Osteocyte (in vitro differentiated cells): Measurements from ENCODE around the gene SLC4A7. TPM values are rescaled to one million over a fixed set of nuclear protein-coding genes. Genes with fewer than 3 reads are reported as not detected.

Experiments used
- DNase-seq: peaks from one replicate; pipeline ENCODE4 v3.0.0; 2021; ENCODE audit warnings: mixed read lengths; ENCODE audit not compliant: unreplicated experiment; ENCODE audit errors: extremely low spot score
- H3K27ac Mint-ChIP-seq: one replicate; pipeline ENCODE4 v1.8.0; 2021; ENCODE audit warnings: mild to moderate bottlenecking, mixed read lengths; ENCODE audit not compliant: unreplicated experiment
- H3K27me3 Mint-ChIP-seq: one replicate; pipeline ENCODE4 v1.8.0; 2021; ENCODE audit warnings: mixed read lengths; ENCODE audit not compliant: unreplicated experiment
- H3K36me3 Mint-ChIP-seq: one replicate; pipeline ENCODE4 v1.8.0; 2021; ENCODE audit warnings: mixed read lengths; ENCODE audit not compliant: unreplicated experiment
- H3K4me1 Mint-ChIP-seq: one replicate; pipeline ENCODE4 v1.8.0; 2021; ENCODE audit warnings: mixed read lengths; ENCODE audit not compliant: unreplicated experiment
- H3K4me3 Mint-ChIP-seq: one replicate; pipeline ENCODE4 v1.8.0; 2021; ENCODE audit warnings: mild to moderate bottlenecking, moderate library complexity, mixed read lengths; ENCODE audit not compliant: unreplicated experiment
- H3K9me3 Mint-ChIP-seq: one replicate; pipeline ENCODE4 v1.8.0; 2021; ENCODE audit warnings: mixed read lengths; ENCODE audit not compliant: unreplicated experiment
- total RNA-seq: library from RNA; stranded (reverse); gene quantifications from 2 replicates; pipeline ENCODE4 v1.2.1, GENCODE V29; 2021
- TF ChIP-seq, protein P1 (sequence below): fragments of 200-600 bp; sonication (generic); IDR thresholded peaks from 2 replicates; pipeline ENCODE4 v1.5.0; 2021; ENCODE audit warnings: antibody characterized with exemption, mild to moderate bottlenecking, moderate library complexity

SLC4A7 gene
- total RNA-seq, 1 donor from 2014 or later = 83.7 TPM

DNA sequence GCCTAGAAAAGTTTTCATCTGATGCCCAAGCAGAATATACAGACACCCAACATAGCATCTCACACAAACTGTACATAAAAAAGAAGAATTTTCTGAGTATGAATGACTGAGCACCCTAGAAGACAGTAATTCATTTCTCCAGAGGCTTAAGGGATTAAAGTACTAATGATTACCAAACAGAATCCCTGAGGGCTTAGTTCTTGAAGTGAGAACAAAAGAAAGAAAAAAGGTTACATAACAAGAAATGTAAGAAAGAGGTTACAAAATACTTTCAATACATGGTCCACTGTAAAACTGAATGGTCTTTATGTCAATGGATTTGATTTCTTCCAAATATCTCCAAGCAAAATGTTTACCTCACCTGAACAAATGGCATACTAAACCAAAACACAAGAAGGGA lies 105.9 kb downstream of the SLC4A7 start:
- DNase-seq = no peak
- H3K9me3 Mint-ChIP-seq = no peaks in the 10 kb centered on the region
- TF ChIP-seq, protein P1, sequence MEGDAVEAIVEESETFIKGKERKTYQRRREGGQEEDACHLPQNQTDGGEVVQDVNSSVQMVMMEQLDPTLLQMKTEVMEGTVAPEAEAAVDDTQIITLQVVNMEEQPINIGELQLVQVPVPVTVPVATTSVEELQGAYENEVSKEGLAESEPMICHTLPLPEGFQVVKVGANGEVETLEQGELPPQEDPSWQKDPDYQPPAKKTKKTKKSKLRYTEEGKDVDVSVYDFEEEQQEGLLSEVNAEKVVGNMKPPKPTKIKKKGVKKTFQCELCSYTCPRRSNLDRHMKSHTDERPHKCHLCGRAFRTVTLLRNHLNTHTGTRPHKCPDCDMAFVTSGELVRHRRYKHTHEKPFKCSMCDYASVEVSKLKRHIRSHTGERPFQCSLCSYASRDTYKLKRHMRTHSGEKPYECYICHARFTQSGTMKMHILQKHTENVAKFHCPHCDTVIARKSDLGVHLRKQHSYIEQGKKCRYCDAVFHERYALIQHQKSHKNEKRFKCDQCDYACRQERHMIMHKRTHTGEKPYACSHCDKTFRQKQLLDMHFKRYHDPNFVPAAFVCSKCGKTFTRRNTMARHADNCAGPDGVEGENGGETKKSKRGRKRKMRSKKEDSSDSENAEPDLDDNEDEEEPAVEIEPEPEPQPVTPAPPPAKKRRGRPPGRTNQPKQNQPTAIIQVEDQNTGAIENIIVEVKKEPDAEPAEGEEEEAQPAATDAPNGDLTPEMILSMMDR = no peak
- no peak overlapping the region for H3K4me3 Mint-ChIP-seq
- H3K27me3 Mint-ChIP-seq = no peaks in the 10 kb centered on the region
- peaks cover 40% of the 10 kb centered on the region for H3K36me3 Mint-ChIP-seq
- H3K4me1 Mint-ChIP-seq = no peaks in the 10 kb centered on the region
- H3K27ac Mint-ChIP-seq = no peak overlapping the region

DNA sequence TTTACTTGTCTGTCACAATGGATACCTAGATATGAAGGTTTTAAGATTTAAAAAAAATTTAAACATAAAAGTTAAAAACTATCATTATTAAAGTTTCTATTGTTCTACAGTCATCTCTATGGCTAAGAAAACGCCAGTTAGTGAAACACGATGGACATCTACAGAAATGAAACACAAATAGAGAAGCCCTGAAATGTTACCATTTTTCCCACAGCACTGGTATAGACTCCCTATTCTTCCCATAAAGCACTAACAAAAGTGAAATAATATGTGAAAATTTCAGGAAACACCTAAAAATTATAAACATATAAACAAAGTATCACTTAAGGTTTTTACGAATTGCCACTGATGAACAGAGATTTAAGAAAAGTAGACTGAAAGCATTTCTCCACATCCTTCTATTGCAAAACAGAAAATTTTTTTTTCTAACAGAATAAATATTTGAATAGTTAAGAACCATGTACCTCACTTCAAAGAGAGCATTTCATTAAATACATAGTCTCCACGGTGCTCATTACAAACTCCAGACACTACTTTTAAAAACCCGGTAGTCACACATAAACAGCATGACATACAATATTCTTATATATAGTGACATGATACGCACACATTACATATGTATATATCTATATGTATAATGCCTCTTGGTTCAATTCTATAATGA lies 107.9 kb downstream of the SLC4A7 start:
- Mint-ChIP-seq H3K27ac (no peak overlapping the region), H3K9me3 (no peaks in the 10 kb centered on the region), H3K27me3 (no peaks in the 10 kb centered on the region), H3K36me3 (peaks cover 39% of the 10 kb centered on the region), H3K4me3 (no peak overlapping the region), H3K4me1 (no peaks in the 10 kb centered on the region)
- DNase-seq = no peak
- TF ChIP-seq, protein P1 = no peak

DNA sequence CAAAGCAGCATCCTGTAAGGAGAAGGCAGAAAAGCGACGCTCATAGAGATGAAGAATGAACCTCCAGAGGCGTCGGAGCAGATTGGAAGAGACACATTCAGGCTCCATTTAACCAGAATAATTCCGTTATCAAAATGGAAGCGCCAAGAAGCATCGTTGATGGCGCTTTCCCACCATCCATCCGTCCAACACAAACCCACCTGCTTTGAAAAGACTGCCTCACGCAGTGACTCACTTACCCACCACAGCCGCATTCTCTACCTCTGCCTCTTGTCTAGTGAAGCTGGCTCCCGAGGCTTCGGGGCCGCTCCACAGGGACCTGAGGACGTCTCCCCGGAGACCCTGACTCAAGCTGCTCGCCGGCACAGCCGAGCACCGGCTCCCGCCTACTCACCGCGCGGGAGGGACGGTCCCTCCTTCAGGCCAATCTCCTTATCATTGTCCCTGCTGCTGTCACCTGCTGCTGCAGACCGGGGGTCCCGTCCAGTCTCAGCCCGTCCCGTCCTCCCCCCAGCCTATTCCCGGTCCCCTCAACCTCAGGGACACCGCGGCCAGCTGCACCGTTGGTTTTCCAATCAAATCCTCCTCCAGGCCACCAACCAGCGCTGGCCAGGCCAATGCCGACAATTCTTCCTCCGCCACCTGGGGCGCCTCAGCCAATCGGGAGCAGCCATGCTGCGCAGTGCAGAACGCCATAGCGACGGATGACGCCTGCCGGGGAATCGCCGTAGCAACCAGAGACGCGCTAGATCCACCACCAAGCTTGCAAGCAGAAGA lies 115.2 kb downstream of the SLC4A7 start, which contains the start of gene NEK10:
NEK10 (minus strand) TSS at position 553 of the 777 bp plus-strand sequence. CDS start 16,501 bp downstream, outside the sequence.
- H3K4me3 Mint-ChIP-seq = peak within 1 kb of the TSS; percentile 79
- peaks cover 12% of the 10 kb centered on the region for H3K36me3 Mint-ChIP-seq
- no peaks in the 10 kb centered on the region for H3K9me3 Mint-ChIP-seq
- TF ChIP-seq, protein P1 = no peak
- H3K27ac Mint-ChIP-seq = peak within 1 kb of the TSS; percentile 31
- peak; percentile 92 for DNase-seq
- H3K27me3 Mint-ChIP-seq = no peaks in the 10 kb centered on the region
- peaks cover 8% of the 10 kb centered on the region for H3K4me1 Mint-ChIP-seq

DNA sequence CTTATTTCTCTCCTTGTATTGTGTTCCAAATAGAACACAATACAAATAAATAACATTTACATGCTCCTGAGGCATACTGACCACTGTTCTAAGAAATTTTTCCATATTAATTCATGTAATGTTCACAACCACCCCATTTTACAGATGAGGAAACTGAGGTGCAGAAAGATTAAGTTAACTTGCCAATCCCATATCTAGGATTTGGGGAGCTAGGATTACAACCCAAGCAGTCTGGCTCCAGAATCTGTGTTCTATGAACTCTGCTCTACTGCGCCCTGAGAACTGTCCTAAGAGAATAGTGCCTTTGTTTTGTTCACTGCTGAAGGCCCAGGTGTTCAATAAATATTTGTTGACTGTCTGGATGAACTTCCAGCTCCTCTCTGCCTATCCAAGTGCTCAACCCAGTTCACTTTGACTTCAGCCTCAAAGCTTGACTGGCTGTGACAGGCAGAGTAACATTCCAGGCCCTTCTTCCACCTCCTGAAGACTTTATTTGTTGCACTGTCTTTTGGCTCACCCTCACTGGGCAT lies 118.1 kb downstream of the SLC4A7 start:
- no peaks in the 10 kb centered on the region for H3K9me3 Mint-ChIP-seq
- no peak overlapping the region for H3K4me3 Mint-ChIP-seq
- TF ChIP-seq, protein P1 = no peak
- H3K27ac Mint-ChIP-seq = no peak overlapping the region
- no peak for DNase-seq
- H3K27me3 Mint-ChIP-seq = no peaks in the 10 kb centered on the region
- peaks cover 6% of the 10 kb centered on the region for H3K36me3 Mint-ChIP-seq
- peaks cover 13% of the 10 kb centered on the region for H3K4me1 Mint-ChIP-seq
